GM12872 (cell line): ENCODE measurements around the gene CD200R1.

Experiments
- TF ChIP-seq, protein P1 (sequence below): IDR thresholded peaks from 3 replicates; pipeline ENCODE4 v1.5.1; 2011; ENCODE audit warnings: low read depth, mild to moderate bottlenecking, low read length, moderate library complexity; ENCODE audit not compliant: insufficient read depth

Gene CD200R1

GRCh38 chr3:112974894-112975293 is at the start of gene CD200R1:
Gene CD200R1, minus strand, starts transcription at chr3:112975103. Its CDS starts 246 bp downstream, at chr3:112974857.
- TF ChIP-seq, protein P1, sequence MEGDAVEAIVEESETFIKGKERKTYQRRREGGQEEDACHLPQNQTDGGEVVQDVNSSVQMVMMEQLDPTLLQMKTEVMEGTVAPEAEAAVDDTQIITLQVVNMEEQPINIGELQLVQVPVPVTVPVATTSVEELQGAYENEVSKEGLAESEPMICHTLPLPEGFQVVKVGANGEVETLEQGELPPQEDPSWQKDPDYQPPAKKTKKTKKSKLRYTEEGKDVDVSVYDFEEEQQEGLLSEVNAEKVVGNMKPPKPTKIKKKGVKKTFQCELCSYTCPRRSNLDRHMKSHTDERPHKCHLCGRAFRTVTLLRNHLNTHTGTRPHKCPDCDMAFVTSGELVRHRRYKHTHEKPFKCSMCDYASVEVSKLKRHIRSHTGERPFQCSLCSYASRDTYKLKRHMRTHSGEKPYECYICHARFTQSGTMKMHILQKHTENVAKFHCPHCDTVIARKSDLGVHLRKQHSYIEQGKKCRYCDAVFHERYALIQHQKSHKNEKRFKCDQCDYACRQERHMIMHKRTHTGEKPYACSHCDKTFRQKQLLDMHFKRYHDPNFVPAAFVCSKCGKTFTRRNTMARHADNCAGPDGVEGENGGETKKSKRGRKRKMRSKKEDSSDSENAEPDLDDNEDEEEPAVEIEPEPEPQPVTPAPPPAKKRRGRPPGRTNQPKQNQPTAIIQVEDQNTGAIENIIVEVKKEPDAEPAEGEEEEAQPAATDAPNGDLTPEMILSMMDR = no peak

DNA sequence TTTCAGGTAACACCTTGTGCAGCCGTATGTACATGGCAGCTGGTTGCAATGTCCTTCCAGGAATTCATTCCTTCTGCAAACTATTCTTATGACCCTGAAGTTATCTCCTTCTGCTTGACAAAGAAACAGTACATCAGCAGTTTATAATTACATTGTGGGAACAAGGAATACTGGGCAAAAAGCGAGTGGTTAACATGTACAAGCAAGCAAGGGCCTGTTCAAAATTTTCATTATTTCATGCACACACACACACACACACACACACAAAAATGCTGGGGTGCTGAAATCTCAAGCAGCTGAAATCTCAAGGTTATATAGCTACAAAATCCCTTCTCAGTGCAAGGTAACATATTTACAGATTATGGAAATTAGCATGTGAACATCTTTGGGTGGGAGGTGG is 46.6 kb upstream of the CD200R1 start:
- TF ChIP-seq, protein P1 = no peak

DNA sequence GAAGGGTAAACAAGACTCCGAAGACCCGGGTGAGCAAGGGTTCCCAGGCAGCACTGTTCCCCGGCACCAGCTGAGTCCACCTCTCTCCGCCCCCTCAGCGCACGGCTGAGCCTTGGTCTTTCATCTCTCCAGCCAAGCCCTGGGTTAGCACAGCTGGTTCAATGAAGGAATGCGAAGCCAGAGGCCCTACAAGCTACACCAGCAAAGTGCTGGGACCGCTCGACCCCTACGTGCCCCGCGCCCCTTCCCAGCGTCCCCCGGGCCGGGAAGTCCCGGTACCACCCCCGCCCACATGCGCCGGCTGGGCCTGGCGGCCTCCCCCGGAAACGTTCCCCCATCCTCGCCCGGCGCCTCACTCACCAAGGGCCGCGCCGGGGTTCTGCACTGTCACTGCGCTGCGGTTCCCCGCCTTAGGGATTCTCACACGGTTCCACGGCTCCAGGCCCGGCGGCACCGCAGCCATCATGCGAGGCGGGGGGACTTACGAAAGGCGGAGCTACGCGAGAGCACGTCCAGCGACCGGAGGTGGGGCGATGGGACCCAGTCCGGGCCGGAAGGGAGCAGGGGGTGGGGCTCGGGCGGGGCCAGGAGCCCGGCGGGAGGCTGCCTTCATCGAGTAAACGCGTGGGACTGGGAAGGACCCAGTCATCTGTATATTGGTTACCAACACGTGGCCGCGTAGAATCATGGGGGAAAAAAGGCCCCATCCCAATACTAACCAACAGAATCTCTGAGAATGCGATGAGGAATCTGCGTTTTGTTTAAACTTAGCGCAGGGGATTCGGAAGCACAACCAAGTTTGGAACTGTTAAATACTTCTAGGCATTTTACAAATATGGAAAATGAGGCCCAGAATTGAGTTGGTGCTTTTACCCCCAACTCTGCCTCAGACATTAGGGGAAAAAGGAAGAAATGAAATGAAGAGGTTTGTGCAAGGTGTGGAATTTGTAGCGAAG is 44.6 kb upstream of the CD200R1 start:
- TF ChIP-seq, protein P1 = no peak

GRCh38 chr3:113018536-113019181 is 43.8 kb upstream of the CD200R1 start:
- TF ChIP-seq, protein P1 = no peak

GRCh38 chr3:113013593-113013992 is 38.7 kb upstream of the CD200R1 start:
- TF ChIP-seq, protein P1 = no peak

- TF ChIP-seq, protein P1 = no peak
Observed at GRCh38 chr3:113008117-113008516, 33.2 kb upstream of the CD200R1 start.

- TF ChIP-seq, protein P1 = no peak
Observed at GRCh38 chr3:113006359-113007056, 31.6 kb upstream of the CD200R1 start.
